Measurements from ENCODE around the gene BBS7. TPM values are rescaled to one million over a fixed set of nuclear protein-coding genes. Genes with fewer than 3 reads are reported as not detected.

BBS7 gene
- total RNA-seq, 4 donors from 2014 or later: 6.3 to 18.0 (median 13.7) TPM

DNA sequence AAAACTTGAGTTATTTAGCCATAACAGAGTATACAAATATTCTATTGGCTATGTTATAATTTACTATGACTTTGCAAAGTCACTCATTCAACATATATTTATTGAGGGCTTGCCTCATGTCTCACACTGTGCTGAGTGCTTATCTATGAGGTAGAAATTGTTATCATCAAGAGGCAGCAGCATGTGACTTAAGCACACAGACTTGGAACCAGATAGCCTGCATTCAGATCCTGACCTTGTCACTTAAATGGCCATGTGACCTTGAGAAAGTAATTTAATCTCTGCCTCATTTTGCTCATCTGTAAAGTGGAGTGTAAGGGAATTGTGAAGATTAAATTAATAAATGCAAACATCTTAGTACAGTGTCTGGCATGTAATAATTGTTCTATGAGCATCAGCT lies 79.3 kb downstream of the BBS7 start:
- Histone ChIP-seq H3K4me1 (no peaks in the 10 kb centered on the region), H3K4me3 (no peak overlapping the region), H3K27me3 (peaks cover 29% of the 10 kb centered on the region), H3K27ac (no peak overlapping the region), H3K36me3 (no peaks in the 10 kb centered on the region), H3K9me3 (no peaks in the 10 kb centered on the region)
- TF ChIP-seq POLR2AphosphoS5 (IDR thresholded peaks at IDR 0.05) (no peak), CTCF (IDR thresholded peaks at IDR 0.05) (no peak), POLR2A (IDR thresholded peaks at IDR 0.05) (no peak), EP300 (IDR thresholded peaks at IDR 0.05) (no peak)
- DNase-seq (ENCODE audit: low spot score in 2 of 2): no peak

DNA sequence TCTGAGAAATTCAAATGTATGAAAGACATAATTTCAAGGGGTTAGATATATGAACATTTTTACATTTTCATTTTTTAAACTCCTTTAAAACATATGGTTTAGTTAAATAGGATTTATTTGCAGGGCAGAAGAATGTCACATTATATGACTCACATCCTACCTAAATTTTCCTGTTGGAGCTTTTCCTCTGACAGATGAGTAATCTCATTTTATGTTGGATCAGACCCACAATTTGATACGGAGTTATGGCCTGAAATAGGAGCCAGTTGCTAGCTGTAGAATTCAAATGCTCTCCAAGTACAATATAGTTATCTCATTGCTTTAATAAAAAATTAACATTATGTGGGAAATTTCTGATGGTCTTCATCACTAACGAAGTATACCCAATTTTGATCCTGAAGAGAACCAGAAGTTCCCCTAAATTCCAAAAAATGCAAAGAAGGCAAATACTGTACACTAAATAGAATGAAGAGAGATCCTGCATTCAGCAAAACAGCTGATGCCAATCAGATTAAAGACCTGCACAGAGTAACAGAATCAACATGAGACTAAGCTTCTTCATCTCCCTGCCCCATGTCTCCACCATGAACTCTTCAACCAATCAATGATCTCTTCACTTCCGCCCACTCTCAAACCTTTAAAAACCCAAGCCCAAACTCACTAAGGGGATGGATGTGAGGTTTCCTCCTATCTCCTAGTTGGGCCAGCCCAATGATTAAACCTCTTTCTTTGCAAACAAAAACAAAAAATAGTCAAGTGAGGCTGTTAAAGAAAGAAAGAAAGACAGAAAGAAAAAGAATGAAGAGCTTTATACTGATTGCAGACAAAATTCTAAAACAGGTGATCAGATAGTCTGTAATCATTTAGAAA lies 80.1 kb downstream of the BBS7 start:
- peaks cover 27% of the 10 kb centered on the region for H3K27me3 ChIP-seq
- WGBS: 63% methylated on average over 3 of the region's 3 CpGs
- TF ChIP-seq EP300 (IDR thresholded peaks at IDR 0.05) (no peak), CTCF (IDR thresholded peaks at IDR 0.05) (no peak), POLR2AphosphoS5 (IDR thresholded peaks at IDR 0.05) (no peak), POLR2A (IDR thresholded peaks at IDR 0.05) (no peak)
- no peaks in the 10 kb centered on the region for H3K36me3 ChIP-seq
- no peaks in the 10 kb centered on the region for H3K9me3 ChIP-seq
- no peaks in the 10 kb centered on the region for H3K4me1 ChIP-seq
- H3K27ac ChIP-seq: no peak overlapping the region
- no peak overlapping the region for H3K4me3 ChIP-seq
- no peak for DNase-seq (ENCODE audit: low spot score in 2 of 2)

DNA sequence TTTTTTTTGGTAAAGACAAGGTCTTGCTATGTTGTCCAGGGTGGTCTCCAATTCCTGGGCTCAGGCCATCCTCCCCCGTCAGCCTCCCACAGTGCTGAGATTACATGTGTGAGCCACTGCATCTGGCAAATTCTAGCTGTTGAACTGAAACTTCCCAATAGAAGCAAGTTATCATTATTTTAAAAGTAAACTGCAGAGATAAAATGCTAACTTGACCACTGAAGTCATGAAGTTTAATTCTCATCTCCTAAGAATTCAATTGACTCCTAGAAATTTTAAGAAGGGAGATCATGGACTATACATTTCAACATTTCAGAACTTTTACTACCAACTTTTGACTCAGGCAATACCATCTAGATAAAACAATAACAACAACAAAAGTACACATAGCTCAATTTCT lies 80.8 kb downstream of the BBS7 start:
- 83% methylated on average over 1 of the region's 1 CpG for WGBS
- no peaks in the 10 kb centered on the region for H3K36me3 ChIP-seq

DNA sequence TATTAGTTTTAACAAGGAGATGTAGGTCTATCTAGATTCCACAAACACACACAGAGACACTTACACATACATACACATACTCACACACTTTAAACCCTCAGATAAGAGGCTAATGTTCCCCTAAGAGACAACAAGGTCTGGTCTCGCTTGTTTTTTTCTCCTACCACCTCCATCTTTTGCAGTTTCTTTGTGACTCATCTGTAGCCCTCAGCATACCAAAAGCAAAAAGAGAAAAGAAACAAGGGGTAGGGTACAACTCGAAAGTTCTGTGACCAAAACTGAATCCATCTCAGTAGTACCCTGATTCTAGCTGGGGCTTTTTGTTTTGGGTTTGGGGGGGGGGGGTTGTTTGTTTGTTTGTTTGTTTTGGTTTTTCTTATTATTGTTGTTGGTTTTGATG lies 81.4 kb downstream of the BBS7 start:
- Histone ChIP-seq H3K9me3 (no peaks in the 10 kb centered on the region), H3K27ac (no peak overlapping the region), H3K4me3 (no peak overlapping the region), H3K36me3 (no peaks in the 10 kb centered on the region), H3K27me3 (peaks cover 21% of the 10 kb centered on the region), H3K4me1 (no peaks in the 10 kb centered on the region)
- no peak for DNase-seq (ENCODE audit: low spot score in 2 of 2)
- no peak for TF ChIP-seq EP300 (IDR thresholded peaks at IDR 0.05)
- TF ChIP-seq POLR2AphosphoS5 (IDR thresholded peaks at IDR 0.05): no peak
- TF ChIP-seq CTCF (IDR thresholded peaks at IDR 0.05): no peak
- no peak for TF ChIP-seq POLR2A (IDR thresholded peaks at IDR 0.05)
- WGBS: 94% methylated on average over 2 of the region's 2 CpGs

More for the DNA sequence above, 80.8 kb downstream of the BBS7 start:
- H3K4me1 ChIP-seq: no peaks in the 10 kb centered on the region
- H3K27ac ChIP-seq: no peak overlapping the region
- no peak overlapping the region for H3K4me3 ChIP-seq
- H3K9me3 ChIP-seq: no peaks in the 10 kb centered on the region
- H3K27me3 ChIP-seq: peaks cover 21% of the 10 kb centered on the region
- no peak for DNase-seq (ENCODE audit: low spot score in 2 of 2)
- no peak for TF ChIP-seq POLR2A (IDR thresholded peaks at IDR 0.05)
- no peak for TF ChIP-seq POLR2AphosphoS5 (IDR thresholded peaks at IDR 0.05)
- TF ChIP-seq CTCF (IDR thresholded peaks at IDR 0.05): no peak
- TF ChIP-seq EP300 (IDR thresholded peaks at IDR 0.05): no peak

DNA sequence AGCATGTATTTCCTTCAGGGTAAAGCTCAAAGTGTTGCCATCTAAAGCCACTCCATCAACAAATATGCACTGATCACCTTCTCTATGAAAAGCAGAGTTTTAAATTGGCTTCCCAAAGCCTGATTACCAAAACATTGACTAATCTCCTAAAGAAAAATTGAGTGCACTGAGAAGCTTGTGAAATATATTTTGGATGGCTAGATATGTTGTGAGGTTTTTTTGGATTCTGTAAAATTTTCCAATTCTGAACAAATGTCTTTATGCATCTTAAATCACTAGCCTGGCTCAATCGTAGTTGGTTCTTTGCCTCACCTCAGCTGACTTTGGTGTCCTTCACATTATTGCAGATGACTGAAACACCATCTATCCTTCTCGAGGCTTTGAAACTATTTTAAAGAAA lies 84.1 kb downstream of the BBS7 start:
- no peak for DNase-seq (ENCODE audit: low spot score in 2 of 2)
- Histone ChIP-seq H3K27me3 (peaks cover 8% of the 10 kb centered on the region), H3K9me3 (no peaks in the 10 kb centered on the region), H3K27ac (no peak overlapping the region), H3K36me3 (no peaks in the 10 kb centered on the region), H3K4me3 (no peak overlapping the region), H3K4me1 (no peaks in the 10 kb centered on the region)
- WGBS: 85% methylated on average over 2 of the region's 2 CpGs
- TF ChIP-seq POLR2A (IDR thresholded peaks at IDR 0.05) (no peak), CTCF (IDR thresholded peaks at IDR 0.05) (no peak), EP300 (IDR thresholded peaks at IDR 0.05) (no peak), POLR2AphosphoS5 (IDR thresholded peaks at IDR 0.05) (no peak)
